DOHH2 (cell line): ENCODE results near the gene ANKRD23.

Experiments
- H3F3A ChIP-seq: fragments of 200-600 bp; sonication (generic), shearing (Covaris generic); 2 replicates; pipeline ENCODE4 v1.6.0; 2016; ENCODE audit warnings: antibody characterized with exemption, mild to moderate bottlenecking; ENCODE audit not compliant: control insufficient read depth, insufficient read depth
- H3K27ac ChIP-seq: fragments of 200-600 bp; sonication (generic); 2 replicates; pipeline ENCODE4 v1.5.1; 2014; ENCODE audit warnings: low read depth, mild to moderate bottlenecking, low read length, moderate library complexity
- H3K27me3 ChIP-seq: fragments of 200-600 bp; sonication (generic); 2 replicates; pipeline ENCODE4 v1.6.1; 2014; ENCODE audit warnings: mild to moderate bottlenecking, low read length, mixed read lengths; ENCODE audit not compliant: control insufficient read depth
- H3K36me3 ChIP-seq: fragments of 200-600 bp; sonication (generic); 2 replicates; pipeline ENCODE4 v1.6.1; 2014; ENCODE audit warnings: mild to moderate bottlenecking, low read length, moderate library complexity, mixed read lengths; ENCODE audit not compliant: control insufficient read depth
- H3K4me1 ChIP-seq: fragments of 200-600 bp; sonication (generic); 2 replicates; pipeline ENCODE4 v1.6.1; 2014; ENCODE audit warnings: mild to moderate bottlenecking, low read length, mixed read lengths; ENCODE audit not compliant: control insufficient read depth
- H3K4me2 ChIP-seq: fragments of 200-600 bp; sonication (generic); 2 replicates; pipeline ENCODE4 v1.6.0; 2014; ENCODE audit warnings: mild to moderate bottlenecking, low read length, moderate library complexity
- H3K4me3 ChIP-seq: fragments of 200-600 bp; sonication (generic); 2 replicates; pipeline ENCODE4 v1.5.1; 2014; ENCODE audit warnings: mild to moderate bottlenecking, low read length, mixed read lengths
- H3K79me2 ChIP-seq: fragments of 200-600 bp; sonication (generic); 2 replicates; pipeline ENCODE4 v1.6.1; 2014; ENCODE audit warnings: mild to moderate bottlenecking, low read length, mixed read lengths; ENCODE audit not compliant: control insufficient read depth
- H3K9me2 ChIP-seq: fragments of 200-600 bp; sonication (generic); replicated peaks from 2 replicates; pipeline ENCODE4 v1.6.1; 2014; ENCODE audit warnings: mild to moderate bottlenecking, low read length, mixed read lengths; ENCODE audit not compliant: control insufficient read depth
- H3K9me3 ChIP-seq: fragments of 200-600 bp; sonication (generic); 2 replicates; pipeline ENCODE4 v1.6.1; 2014; ENCODE audit warnings: antibody characterized with exemption, low read length, mixed read lengths; ENCODE audit not compliant: control insufficient read depth, insufficient read depth
- H4K20me1 ChIP-seq: fragments of 200-600 bp; sonication (generic); 2 replicates; pipeline ENCODE4 v1.6.0; 2014; ENCODE audit warnings: low read depth, mild to moderate bottlenecking, antibody characterized with exemption, low read length, moderate library complexity; ENCODE audit not compliant: control insufficient read depth, insufficient read depth
- EZH2phosphoT487 ChIP-seq: fragments of 200-600 bp; sonication (generic); IDR thresholded peaks from 2 replicates; pipeline ENCODE4 v1.6.1; 2017; ENCODE audit warnings: borderline replicate concordance, mild to moderate bottlenecking, antibody characterized with exemption, low read length, moderate library complexity, mixed read lengths
- TF ChIP-seq, protein P1 (sequence below): fragments of 200-600 bp; sonication (generic); IDR thresholded peaks from one replicate; pipeline ENCODE4 v1.5.1; 2014; ENCODE audit warnings: antibody characterized with exemption, mild to moderate bottlenecking, low read depth, low read length; ENCODE audit not compliant: poor library complexity, severe bottlenecking

ANKRD23 gene

GRCh38 chr2:96843538-96844268 lies at the start of gene ANKRD23:
Gene ANKRD23 (minus strand): TSS chr2:96844021. CDS start chr2:96843992, 29 bp downstream.
- Histone ChIP-seq H3K27ac (no peak within 1 kb of the TSS), H3K4me2 (no peak within 1 kb of the TSS), H3F3A (no peaks in the 10 kb centered on the region), H3K36me3 (peaks cover 12% of the 10 kb centered on the region), H3K79me2 (no peaks in the 10 kb centered on the region), H3K9me3 (no peaks in the 10 kb centered on the region), H3K4me1 (peaks cover 14% of the 10 kb centered on the region), H3K27me3 (no peaks in the 10 kb centered on the region), H3K9me2 (no peaks in the 10 kb centered on the region), H4K20me1 (no peaks in the 10 kb centered on the region), H3K4me3 (no peak within 1 kb of the TSS)
- no peak for TF ChIP-seq EZH2phosphoT487
- TF ChIP-seq, protein P1, sequence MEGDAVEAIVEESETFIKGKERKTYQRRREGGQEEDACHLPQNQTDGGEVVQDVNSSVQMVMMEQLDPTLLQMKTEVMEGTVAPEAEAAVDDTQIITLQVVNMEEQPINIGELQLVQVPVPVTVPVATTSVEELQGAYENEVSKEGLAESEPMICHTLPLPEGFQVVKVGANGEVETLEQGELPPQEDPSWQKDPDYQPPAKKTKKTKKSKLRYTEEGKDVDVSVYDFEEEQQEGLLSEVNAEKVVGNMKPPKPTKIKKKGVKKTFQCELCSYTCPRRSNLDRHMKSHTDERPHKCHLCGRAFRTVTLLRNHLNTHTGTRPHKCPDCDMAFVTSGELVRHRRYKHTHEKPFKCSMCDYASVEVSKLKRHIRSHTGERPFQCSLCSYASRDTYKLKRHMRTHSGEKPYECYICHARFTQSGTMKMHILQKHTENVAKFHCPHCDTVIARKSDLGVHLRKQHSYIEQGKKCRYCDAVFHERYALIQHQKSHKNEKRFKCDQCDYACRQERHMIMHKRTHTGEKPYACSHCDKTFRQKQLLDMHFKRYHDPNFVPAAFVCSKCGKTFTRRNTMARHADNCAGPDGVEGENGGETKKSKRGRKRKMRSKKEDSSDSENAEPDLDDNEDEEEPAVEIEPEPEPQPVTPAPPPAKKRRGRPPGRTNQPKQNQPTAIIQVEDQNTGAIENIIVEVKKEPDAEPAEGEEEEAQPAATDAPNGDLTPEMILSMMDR = no peak

- Histone ChIP-seq H3K9me3 (no peaks in the 10 kb centered on the region), H3K79me2 (no peaks in the 10 kb centered on the region), H3K27me3 (no peaks in the 10 kb centered on the region), H3K4me3 (no peak overlapping the region), H3F3A (no peaks in the 10 kb centered on the region), H3K9me2 (no peaks in the 10 kb centered on the region), H4K20me1 (no peaks in the 10 kb centered on the region), H3K4me2 (no peak overlapping the region), H3K4me1 (no peaks in the 10 kb centered on the region), H3K27ac (no peak overlapping the region), H3K36me3 (no peaks in the 10 kb centered on the region)
- TF ChIP-seq, protein P1 = no peak
- no peak for TF ChIP-seq EZH2phosphoT487
Measured at GRCh38 chr2:96891591-96892333, 47.9 kb upstream of the ANKRD23 start.

DNA sequence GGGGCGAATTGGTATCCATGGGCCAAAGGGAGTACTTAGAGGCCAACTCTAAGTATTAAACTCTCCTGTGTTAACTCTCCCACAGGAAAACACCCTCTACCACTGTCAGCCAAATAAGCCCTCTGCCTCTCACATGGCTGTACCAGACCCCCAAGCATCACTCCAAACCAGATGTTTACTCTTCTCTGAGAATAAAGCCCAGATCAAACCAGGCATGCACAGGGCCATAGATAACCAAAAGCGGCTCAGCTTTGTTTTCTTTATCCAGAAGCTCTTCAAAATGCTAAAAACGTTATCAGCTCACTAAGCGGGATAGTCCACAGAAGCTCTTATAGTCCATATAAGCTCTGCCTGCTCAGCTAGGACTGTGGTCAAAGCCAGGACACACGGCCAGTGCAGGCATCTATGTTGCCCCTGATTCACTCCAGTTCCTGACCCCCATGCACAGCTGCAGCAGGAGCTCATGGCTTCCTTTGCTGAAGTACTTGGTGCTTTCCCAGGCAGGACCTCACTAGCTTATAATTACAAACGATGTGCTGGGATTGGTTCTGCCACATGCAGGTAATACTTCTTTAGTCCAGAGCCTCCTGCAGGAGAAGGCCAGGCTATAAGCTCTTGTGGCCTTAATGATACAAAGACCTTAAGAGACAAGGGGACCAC lies 47.0 kb upstream of the ANKRD23 start:
- Histone ChIP-seq H3K79me2 (no peaks in the 10 kb centered on the region), H3K27me3 (no peaks in the 10 kb centered on the region), H3K9me3 (no peaks in the 10 kb centered on the region), H3F3A (no peaks in the 10 kb centered on the region), H3K4me1 (no peaks in the 10 kb centered on the region), H4K20me1 (no peaks in the 10 kb centered on the region), H3K27ac (no peak overlapping the region), H3K9me2 (no peaks in the 10 kb centered on the region), H3K36me3 (no peaks in the 10 kb centered on the region), H3K4me2 (no peak overlapping the region), H3K4me3 (no peak overlapping the region)
- TF ChIP-seq EZH2phosphoT487 = no peak
